ENCODE results near the gene RNF19B.
A peak's percentile ranks its signal among the peaks of the same experiment; 100 is the strongest.
"Not testable (repeated sequence)": the region's sequence is repeated elsewhere in the genome, so short reads cannot be mapped to it uniquely, and the experiment has no call there.

Gene RNF19B

DNA sequence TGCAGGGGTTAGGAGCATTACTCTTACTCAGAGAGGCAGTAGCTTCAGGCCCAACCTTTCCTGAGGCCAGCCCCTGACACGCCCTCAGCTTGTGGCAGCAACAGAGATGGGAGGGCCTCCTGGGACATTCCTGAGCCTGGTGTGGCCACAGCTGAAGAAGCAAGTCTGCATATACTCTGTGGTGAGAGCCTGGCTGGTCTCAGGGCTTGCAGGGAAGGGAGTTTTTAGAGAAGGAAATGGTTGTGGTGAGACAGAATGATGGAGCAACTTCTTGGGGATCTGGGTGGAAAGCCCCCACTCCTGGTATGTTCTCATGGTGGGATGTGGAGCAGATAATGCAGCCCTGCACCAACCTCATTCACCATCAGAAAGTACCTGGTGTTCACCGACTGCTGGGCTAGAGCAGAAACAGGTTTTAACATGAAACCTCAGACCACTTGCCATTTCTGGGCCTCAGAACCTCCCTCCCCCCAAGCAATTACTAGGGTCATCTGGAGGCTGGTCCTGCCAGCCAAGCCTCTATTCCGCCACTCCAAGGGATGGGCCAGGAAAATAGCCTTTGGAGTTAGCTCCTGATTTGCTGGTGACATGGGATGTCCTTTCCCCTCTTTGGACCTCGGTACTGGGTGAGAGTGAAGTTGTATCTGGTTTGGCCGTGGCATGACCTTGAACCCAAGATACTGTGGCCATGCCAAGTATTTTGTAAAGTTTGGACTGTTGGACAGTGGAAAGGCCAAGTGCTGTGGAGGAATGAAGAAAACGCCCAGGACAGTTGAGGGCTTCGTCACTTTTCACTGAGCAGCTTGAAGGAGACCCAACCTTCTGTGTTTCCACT lies 28.1 kb upstream of the RNF19B start:
- no peak for DNase-seq

DNA sequence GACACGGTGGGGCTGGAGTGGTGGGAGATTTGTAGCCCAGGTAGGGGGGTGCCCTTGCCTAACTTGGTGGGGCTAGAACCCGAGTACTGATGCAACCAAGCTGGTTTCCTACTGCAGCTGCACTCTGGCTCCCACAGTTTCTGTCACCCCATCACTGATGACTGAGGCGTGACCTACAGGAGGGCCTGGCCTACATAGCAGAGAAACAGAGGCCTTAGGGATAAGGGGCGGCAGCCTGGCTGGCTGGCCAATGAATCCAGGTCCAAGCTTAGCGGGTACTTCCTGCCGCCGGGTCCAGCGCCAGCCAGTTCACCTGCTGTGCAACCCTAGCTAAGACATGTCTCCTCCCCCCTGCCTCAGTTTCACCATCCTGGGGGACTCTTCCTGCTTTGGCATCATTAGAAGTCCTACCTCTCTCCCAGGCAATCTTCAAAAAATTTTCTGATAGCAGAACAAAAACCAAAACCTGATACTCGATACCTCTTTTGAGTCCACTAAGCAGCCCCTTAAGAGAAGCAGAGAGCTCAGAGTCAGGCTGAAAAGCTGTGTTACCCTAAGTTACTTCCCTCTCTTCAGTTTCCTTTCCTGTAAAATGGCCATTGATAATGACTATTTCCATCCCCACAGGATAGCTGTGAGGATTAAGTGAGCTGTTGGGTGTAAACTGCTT lies 27.3 kb upstream of the RNF19B start:
- no peak for DNase-seq

DNA sequence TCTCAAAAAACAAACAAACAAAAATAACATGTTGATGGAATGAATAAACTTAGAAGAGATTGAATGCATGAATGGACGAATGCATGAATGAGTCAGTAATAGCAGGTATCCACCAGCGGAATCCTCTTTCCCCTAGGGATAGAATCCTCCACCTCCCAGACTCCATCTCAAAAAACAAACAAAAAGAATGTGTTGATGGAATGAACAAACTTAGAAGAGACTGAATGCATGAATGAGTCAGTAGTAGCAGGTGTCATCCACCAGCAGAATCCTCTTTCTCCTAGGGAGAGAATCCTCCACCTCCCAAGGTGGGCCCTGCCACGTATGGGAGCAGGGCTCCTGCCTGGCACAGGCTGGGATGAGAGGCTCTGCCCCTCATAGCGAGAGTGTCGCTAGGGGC lies 26.8 kb upstream of the RNF19B start:
- DNase-seq = no peak

DNA sequence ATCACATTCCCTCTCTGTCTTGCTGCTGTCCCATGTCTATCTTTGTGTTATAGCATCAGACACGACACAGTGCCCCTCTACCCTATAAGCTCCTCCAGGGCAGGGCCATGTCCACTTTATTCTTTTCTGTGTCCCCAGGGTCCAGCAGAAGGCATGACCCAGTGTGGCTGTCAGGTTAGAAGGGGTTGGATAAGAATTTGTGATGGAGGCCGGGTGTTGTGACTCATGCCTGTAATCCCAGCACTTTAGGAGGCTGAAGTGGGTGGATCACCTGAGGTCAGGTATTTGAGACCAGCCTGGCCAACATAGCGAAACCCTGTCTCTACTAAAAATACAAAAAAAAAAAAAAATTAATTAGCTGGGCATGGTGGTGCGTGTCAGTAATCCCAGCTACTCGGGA lies 26.3 kb upstream of the RNF19B start:
- no peak for DNase-seq

DNA sequence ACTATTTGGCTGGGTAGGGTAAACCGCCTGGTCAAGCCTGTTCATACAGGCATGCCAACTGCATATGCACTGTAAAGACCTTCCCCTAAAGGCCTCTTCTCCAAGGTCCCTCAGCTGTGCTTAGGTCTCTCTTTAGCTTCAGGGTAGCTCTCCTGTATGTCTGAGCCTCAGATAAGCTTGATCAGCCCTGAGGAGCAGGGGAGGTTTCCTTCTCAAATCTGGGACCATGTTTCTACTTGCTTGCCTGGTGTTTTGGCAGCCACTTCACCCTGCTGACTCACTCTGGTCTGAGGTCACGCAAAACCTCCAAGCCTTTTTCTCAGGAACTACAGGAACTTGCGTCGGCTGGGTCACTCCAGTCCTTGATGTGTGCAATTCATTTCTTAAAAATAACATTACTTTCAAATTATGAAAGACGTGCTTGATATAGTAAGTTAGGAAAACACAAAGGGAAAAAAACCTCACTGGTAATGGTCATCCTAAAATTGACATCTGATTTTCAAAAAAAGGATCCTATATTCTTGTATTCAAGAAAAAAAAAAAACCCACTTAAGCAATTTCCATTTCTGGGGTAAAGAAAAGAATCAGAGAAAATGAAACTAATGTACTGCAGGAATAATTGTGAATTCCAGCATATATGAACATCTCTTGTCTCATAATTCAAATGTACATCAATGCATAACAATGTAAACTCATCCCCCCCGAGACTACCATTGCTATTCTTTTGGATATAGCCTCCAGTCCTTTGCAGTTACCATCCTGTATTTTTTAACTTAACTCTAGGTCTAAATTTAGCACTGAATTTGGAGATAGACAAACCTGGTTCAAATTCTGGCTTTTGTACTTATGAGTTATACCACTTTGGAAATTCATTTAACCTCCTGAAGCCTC lies 24.8 kb upstream of the RNF19B start:
- no peak for DNase-seq

DNA sequence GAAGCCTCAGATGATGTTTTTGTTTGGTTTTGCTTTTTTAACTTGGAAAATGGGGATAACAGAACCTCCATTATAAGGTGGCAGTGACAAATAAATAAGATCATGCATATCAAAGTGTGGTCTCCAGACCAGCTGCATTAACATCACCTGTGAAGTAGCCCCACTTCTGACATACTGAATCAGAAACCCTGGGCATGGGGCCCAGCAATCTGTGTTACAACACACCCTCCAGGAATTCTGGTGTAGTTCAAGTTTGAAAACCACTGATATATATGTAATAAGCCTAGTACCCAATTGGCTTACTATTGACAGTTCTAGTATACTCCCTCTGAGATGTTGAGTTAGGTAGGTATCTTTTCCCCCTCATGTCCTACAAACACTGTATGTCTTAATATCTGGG lies 24.1 kb upstream of the RNF19B start:
- DNase-seq = no peak

DNA sequence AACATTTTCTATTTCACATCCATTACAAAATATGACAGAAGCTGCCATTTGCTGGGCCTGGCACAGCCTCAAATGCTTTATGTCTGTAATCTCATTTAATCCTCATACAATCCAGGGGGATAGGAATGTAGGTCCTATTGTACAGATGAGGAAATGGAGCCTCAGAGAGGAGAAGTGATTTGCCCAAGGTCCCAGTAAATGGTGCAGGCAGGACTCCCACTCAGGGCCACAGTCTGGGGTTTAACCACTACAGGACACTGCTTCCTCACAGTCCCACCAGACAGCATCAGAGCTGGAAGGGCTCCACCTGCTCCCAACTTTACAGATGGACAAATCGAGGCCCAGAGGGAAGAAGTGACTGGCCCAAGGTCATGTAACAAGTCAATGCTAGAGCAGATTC lies 20.6 kb upstream of the RNF19B start:
- no peak for DNase-seq

DNA sequence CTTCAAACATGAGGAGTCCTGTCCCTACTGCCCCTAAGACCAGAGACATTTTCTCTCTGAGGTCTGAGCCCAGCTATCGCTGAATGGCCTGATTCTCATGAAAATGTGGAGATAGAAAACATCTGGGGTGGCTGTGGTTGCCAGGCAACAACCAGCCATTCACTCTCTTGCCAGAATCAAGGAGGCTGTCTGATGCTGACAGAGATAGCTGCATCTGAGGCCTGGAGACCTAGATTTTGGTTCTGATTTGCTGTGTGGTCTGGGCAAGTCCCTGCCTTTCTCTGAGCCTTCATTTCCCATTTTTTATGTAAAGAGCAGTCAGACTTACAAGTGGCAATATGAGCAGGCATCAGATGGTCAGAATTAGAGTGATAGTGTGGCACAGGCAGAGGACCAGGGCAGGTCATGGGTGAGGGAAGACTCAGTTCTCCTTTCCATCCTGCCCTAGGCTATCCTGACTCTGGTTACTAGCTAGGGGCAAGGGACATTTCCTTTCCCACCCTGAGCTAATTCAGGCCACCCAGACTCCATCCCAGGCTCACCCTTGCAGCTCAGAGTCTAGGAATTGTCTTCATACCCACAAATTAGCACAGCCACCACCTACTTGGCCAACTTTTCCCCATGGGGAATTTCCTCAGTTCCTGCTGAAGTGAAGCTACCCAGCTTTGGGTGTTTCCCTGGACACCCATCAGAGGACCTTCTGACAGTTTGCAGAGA lies 20.0 kb upstream of the RNF19B start:
- DNase-seq = no peak

DNA sequence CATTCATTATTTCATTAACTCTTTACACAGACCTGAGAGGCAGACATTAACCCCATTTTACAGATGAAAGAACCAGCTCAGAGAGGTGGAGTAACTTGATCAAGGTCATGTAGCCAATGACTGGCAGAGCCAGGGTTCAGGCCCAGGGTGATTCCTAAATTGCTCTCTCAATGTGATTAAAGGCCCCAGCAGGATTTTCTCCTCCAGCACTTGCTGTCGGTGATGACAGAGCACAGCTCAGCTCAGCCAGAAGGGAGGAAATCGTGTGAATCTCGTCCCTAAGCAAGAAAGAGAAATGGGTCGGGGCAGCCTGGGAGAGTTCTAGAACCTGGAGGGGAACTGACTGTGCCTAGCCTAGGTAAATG lies 19.5 kb upstream of the RNF19B start:
- DNase-seq = no peak

DNA sequence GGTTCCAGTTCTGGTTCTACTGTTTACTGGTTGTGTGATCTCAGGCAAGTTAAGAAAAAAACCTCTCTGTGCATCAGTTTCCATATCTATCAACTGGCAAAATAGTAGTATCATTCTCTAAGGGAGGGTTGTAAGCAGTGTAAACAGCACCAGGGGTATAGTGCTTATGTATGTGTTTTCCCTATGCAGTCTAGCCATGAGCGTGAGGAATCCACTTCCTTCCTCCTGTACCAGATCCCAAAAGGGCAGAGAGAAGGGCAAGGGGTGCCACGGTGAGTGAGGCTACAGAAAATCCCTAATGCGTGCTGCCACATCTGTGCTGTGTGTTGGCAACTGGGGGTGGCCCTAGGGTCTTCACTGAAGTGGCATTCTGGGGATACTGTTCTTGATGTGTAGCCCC lies 18.4 kb upstream of the RNF19B start:
- DNase-seq = no peak

DNA sequence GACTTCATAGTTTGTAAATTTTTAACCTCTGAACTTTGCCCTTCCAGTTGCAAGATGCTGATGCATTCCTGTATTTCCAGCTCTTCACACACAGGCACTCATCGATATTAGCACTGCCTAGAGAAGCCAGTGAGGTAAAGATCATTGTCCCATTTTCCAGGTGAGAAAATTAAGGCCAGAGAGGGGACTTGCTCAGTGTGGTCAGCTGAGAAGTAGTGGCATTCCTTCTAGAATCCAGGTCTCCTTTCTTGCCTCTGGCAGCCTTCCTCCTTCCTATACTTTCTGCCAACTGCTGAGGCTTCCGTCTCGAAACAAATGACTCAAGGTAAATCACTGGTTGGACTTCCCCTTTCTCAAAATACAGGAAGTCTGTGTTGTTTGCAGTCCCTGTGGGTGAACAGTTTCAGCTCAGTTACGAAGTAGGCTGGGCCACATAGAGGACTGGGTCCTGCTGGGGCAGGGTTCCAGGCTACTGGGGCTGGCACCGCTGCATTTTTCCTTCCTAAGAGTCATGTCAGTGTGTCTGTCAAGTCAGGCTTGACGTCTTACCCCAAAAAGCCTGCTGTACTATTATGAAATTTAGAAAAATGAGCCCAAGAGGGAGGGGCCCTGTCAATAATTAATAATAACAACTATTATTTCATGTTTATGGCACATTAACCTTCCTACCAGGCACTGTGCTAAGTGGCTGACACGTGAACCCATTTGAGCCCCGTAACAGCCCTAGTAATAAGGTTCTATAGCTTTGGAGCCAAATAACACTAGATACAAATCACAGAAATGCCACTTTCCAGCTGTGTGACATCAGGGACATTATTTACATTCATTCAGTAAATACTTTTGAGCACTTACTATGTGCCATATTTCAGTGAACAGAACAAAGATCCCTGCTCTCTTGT lies 16.6 kb upstream of the RNF19B start:
- peak in 1 of 2 experiments; percentile 70 for DNase-seq

DNA sequence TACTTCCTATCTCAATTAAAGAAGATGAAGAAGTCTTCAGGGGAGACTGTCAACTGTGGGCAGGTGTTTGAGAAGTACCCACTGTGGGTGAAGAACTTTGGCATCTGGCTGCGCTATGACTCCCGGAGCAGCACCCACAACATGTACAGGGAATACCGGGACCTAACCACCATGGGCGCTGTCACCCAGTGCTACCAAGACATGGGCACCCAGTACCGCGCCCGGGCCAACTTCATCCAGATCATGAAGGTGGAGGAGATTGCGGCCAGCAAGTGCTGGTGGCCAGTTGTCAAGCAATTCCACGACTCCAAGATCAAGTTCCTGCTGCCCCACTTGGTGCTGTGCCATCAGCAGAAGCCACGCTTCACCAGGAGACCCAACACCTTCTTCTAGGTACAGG lies 15.5 kb upstream of the RNF19B start:
- no peak for DNase-seq

DNA sequence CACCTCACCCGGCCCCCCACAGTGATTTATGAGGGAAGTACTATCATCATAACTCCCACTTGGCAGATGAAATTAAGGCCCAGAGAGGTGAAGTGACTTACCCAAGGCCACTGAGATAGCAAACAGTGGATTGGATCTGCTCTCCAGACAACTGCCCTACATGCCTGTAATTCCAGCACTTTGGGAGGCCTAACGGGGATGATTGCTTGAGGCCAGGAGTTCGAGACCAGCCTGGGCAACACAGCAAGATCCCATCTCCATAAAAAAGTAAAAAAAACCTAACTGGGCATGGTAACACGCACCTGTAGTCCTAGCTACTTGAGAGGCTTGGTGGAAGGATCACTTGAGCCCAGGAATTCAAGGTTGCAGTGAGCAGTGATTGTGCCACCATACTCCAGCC lies 14.2 kb upstream of the RNF19B start:
- no peak for DNase-seq

DNA sequence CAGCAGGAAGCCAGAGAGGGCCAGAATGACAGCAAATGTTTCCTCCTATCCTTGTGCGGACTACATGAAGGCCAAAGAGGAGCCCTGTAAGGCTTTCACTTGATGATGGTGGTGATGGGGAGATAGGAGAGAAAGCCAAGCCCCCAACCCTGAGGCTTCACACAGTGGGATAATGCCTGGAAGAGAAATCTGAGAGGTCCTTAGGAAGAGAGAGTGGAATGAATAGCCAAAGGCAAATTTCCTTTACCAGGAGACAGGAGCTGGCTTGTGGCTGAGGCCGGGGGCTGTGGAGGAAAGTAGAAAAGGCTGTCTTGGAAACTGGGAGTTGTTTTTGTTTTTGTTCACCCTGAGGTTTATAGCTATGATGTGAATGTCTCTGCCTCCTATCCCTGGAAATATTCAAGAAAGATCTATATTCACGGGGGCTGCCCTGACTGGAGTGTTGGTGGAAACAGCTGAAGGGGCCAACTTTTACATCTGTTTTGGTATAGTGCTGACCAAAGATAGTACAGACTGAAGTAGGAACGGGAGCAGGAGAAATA lies 13.0 kb upstream of the RNF19B start:
- no peak for DNase-seq

DNA sequence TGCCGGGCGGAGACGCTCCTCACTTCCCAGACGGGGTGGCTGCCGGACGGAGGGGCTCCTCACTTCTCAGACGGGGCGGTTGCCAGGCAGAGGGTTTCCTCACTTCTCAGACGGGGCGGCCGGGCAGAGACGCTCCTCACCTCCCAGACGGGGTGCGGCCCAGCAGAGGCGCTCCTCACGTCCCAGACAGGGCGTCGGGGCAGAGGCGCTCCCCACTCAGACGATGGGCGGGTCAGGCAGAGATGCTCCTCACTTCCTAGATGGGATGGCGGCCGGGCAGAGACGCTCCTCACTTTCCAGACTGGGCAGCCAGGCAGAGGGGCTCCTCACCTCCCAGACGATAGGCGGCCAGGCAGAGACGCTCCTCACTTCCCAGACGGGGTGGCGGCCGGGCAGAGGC lies 10.4 kb upstream of the RNF19B start:
- DNase-seq = not testable (repeated sequence)

DNA sequence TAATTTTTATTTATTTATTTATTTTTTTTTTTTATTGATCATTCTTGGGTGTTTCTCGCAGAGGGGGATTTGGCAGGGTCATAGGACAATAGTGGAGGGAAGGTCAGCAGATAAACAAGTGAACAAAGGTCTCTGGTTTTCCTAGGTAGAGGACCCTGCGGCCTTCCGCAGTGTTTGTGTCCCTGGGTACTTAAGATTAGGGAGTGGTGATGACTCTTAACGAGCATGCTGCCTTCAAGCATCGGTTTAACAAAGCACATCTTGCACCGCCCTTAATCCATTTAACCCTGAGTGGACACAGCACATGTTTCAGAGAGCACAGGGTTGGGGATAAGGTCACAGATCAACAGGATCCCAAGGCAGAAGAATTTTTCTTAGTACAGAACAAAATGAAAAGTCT lies 8.8 kb upstream of the RNF19B start:
- not testable (repeated sequence) for DNase-seq

DNA sequence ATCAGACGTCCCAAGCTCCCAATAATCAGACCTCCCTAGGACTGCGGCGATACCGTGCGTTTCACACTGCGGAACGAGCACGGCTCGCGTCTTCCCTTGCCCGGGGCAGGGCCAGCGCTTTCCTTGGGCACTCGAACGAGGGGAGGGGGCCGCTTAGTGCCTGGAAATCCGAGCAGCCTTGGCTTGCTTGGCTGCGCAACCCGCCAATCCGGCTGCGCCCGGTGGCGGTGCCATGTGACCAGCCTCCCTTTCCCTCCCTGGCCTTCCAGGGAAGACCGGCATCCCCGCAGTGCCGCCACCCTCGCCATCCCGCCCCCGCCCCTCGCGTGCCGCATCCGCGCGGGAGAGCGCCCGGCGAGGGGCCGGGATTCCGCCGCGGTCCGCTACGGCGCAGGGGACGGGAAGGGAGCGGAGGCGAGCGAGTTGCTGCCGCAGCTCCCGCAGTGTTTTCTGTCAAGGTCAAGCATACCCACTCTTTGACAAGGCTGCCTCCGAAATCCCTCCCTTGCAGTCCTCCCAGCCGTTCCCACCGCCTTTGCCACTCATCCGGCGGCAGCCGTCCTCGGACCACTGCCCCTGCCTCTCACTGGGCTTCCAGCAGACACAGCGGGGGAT lies 8.3 kb upstream of the RNF19B start:
- DNase-seq = peak; percentile 84 to 89

DNA sequence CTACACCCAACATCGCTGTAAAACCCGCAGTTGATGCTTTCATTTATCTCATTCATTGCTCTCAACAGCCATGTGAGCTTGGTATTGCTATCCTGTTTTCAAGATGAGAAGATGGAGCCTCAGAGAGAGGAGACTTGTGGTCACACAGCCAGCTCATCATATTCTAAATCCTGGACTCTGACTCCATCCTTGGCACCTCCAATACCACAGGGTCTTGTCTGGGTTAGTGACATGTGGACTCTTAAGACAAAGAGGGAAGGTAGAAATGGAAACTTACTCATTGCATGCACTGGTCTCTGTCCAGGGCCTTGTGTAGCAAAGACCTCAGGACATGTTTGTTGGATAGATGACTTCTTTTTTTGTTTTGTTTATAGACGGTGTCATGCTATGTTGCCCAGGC lies 7.0 kb upstream of the RNF19B start:
- DNase-seq = no peak

DNA sequence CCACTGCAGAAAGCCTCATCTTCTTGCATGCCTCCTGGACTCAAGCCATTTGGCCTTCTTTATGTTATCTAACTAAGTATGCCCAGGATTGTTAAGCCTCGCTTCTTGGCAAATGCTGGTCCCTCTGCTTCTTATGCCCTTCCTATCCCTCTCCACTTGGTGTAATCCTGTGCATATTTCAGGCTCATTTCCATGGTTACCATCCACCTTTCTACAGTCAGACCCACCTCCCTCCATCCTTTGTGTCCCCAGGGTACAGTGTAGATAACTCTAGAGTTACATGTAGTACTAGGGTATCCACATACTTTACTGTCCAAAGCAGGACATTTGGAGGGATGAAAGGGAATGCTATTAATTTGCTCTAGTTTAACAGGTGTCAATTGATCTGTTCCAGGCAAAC lies 6.5 kb upstream of the RNF19B start:
- no peak for DNase-seq

DNA sequence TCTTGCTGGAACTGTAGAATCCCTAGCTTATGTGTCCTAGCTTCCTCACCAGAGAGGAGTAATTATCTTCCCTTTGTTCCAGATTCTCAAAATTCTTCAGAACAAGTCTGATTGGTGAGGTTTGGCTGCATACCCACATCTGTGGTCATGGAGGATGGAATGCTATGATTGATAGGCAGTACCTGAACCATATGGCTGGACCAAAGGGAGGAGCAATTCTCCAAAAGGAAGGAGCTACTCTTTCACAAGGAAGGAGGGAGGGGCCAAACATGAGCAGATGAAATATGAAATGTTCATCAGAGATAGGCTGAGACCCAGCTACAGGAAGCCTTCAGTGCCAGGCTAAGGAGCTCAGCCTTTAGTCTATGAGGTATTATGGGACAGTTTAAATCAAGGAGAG lies 5.0 kb upstream of the RNF19B start:
- DNase-seq = no peak

DNA sequence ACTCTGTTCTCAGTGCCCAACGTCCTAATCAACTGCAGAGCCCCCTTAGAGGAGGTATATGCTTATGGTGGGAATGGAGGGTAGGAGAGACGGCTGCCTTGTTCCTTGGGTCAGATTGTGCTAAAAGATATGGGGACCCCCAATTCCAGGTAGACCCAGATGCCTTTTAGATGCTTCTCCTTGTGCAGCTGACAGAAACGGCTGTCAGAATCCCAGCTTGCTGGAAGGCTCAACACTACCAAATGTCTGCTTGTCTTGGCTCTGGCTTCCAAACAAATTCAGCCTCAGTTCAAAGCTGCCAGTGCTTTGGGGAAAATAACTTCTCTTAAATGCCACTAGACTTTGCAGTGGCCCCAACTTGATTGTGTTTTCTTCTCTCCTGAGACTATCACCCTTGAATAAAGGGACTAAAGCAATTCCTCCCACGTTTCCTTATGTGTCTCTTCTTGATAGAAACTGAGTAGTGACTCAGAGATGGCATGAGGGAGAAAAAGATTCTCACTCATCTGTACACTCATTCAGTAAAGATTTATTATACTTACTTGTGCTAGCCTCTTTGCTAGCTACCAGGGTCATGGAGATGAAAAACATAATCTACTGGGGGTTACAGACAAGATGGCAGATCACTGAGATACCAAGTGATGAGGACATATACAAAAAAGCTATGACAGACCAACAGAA lies 3.4 kb upstream of the RNF19B start:
- DNase-seq = no peak

Measured in NCI-H2081 (cell line).